Calu3 (cell line): ENCODE measurements around the gene BPIFB3. TPM values are rescaled to one million over a fixed set of nuclear protein-coding genes. Genes with fewer than 3 reads are reported as not detected.
A peak's percentile ranks its signal among the peaks of the same experiment; 100 is the strongest.
"Not testable (repeated sequence)": the region's sequence is repeated elsewhere in the genome, so short reads cannot be mapped to it uniquely, and the experiment has no call there.

ENCODE experiments used
- BruUV-seq: library from RNA; stranded (reverse); fragments of 400-500 nt; replicated peaks from 2 replicates; lab custom pipeline; 2021; lab: Mats Ljungman, UMichigan
- CTCF ChIA-PET: fragments of 300-600 bp; sonication (Branson Sonifier 250); formaldehyde crosslinking; loops from one replicate; lab custom pipeline; 2022; ENCODE audit warnings: antibody characterized with exemption; lab: Charles Lee
- DNase-seq: peaks from one replicate; pipeline ENCODE4 v3.0.0; 2022
- H3K27ac Mint-ChIP-seq: one replicate; pipeline ENCODE4 v1.8.0; 2022; ENCODE audit warnings: mixed read lengths; ENCODE audit not compliant: unreplicated experiment
- H3K27me3 Mint-ChIP-seq: one replicate; pipeline ENCODE4 v1.8.0; 2022; ENCODE audit warnings: mixed read lengths; ENCODE audit not compliant: unreplicated experiment
- H3K36me3 Mint-ChIP-seq: one replicate; pipeline ENCODE4 v1.8.0; 2022; ENCODE audit warnings: mild to moderate bottlenecking, moderate library complexity, mixed read lengths; ENCODE audit not compliant: insufficient read depth, unreplicated experiment
- H3K4me1 Mint-ChIP-seq: one replicate; pipeline ENCODE4 v1.8.0; 2022; ENCODE audit warnings: mild to moderate bottlenecking, low read depth, mixed read lengths; ENCODE audit not compliant: unreplicated experiment
- H3K4me3 Mint-ChIP-seq: one replicate; pipeline ENCODE4 v1.8.0; 2022; ENCODE audit warnings: mild to moderate bottlenecking, low read depth, moderate library complexity, mixed read lengths; ENCODE audit not compliant: unreplicated experiment
- H3K9me3 Mint-ChIP-seq: one replicate; pipeline ENCODE4 v1.8.0; 2022; ENCODE audit warnings: low read depth, mixed read lengths; ENCODE audit not compliant: unreplicated experiment
- intact Hi-C: fragments of 100-400 bp; cut with micrococcal nuclease; formaldehyde crosslinking; loops from one replicate; pipeline ENCODE4 v1.10.0; 2022; ENCODE audit not compliant: unreplicated experiment
- total RNA-seq: library from RNA; stranded (reverse); gene quantifications from 2 replicates; pipeline ENCODE4 v1.2.3, GENCODE V29; 2022
- TF ChIP-seq, protein P1 (sequence below): fragments of 200-600 bp; IDR thresholded peaks from one replicate; pipeline ENCODE4 v1.8.0; 2022; ENCODE audit warnings: antibody characterized with exemption; ENCODE audit not compliant: unreplicated experiment

BPIFB3 gene
- total RNA-seq, 1 experiment from 2014 or later: not detected

DNA sequence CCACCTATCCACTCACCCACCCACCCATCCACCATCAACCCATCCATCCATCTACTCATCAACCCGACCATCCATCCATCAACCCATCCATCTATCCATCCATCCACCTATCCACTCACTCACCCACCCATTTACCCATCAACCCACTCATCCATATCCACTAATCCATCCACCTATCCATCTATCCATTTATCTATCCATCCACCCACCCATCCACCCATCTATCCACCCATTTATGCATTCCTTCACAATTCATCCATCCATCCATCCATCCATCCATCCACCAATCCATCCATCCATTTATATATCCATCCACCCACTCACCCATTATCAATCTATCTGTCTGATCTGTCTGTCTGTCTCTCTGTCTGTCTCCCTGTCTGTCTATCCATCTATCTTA lies 39.9 kb downstream of the BPIFB3 start:
- H3K36me3 Mint-ChIP-seq: no peaks in the 10 kb centered on the region
- BruUV-seq: no TSS peak
- H3K27me3 Mint-ChIP-seq: peaks cover 69% of the 10 kb centered on the region
- H3K4me1 Mint-ChIP-seq: no peaks in the 10 kb centered on the region
- TF ChIP-seq, protein P1, sequence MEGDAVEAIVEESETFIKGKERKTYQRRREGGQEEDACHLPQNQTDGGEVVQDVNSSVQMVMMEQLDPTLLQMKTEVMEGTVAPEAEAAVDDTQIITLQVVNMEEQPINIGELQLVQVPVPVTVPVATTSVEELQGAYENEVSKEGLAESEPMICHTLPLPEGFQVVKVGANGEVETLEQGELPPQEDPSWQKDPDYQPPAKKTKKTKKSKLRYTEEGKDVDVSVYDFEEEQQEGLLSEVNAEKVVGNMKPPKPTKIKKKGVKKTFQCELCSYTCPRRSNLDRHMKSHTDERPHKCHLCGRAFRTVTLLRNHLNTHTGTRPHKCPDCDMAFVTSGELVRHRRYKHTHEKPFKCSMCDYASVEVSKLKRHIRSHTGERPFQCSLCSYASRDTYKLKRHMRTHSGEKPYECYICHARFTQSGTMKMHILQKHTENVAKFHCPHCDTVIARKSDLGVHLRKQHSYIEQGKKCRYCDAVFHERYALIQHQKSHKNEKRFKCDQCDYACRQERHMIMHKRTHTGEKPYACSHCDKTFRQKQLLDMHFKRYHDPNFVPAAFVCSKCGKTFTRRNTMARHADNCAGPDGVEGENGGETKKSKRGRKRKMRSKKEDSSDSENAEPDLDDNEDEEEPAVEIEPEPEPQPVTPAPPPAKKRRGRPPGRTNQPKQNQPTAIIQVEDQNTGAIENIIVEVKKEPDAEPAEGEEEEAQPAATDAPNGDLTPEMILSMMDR: no peak
- no peaks in the 10 kb centered on the region for H3K9me3 Mint-ChIP-seq
- no peak for DNase-seq
- intact Hi-C loops: no loop called here
- CTCF ChIA-PET: no interaction called here
- H3K27ac Mint-ChIP-seq: no peak overlapping the region
- no peak overlapping the region for H3K4me3 Mint-ChIP-seq

DNA sequence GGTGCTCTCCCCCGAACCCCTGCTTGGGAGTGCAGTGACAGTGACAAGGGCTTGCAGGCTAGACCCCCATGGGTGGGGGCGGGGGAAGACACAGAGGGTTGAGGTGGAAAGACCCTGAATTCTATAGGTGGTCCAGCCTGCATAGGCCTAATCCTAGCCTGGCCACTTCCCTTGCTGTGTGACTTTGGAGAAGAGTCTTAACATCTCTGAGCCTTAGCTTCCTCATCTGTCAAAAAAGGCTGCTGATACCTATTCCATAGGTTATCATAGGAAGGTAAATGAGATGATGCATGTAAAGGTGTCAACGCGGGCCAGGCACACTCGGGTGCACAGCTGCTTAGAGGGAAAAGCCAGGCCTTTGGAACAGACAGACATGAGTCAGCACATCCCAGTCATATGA lies 41.5 kb downstream of the BPIFB3 start:
- Mint-ChIP-seq H3K9me3 (no peaks in the 10 kb centered on the region), H3K36me3 (no peaks in the 10 kb centered on the region), H3K27ac (no peak overlapping the region), H3K27me3 (peaks cover 72% of the 10 kb centered on the region), H3K4me1 (no peaks in the 10 kb centered on the region), H3K4me3 (no peak overlapping the region)
- DNase-seq: no peak
- CTCF ChIA-PET: interaction anchor here (1.8 to 2.9 kb wide), 3 partner anchors 168 to 305 kb away, joined by 7 to 28 read pairs (median 11); no protein-coding TSS in a partner anchor
- TF ChIP-seq, protein P1: no peak
- BruUV-seq: no TSS peak
- intact Hi-C loops: loop anchor here (5.0 kb wide), 1 partner anchor 423 kb away; the partner anchor contains the start of gene C20orf203

DNA sequence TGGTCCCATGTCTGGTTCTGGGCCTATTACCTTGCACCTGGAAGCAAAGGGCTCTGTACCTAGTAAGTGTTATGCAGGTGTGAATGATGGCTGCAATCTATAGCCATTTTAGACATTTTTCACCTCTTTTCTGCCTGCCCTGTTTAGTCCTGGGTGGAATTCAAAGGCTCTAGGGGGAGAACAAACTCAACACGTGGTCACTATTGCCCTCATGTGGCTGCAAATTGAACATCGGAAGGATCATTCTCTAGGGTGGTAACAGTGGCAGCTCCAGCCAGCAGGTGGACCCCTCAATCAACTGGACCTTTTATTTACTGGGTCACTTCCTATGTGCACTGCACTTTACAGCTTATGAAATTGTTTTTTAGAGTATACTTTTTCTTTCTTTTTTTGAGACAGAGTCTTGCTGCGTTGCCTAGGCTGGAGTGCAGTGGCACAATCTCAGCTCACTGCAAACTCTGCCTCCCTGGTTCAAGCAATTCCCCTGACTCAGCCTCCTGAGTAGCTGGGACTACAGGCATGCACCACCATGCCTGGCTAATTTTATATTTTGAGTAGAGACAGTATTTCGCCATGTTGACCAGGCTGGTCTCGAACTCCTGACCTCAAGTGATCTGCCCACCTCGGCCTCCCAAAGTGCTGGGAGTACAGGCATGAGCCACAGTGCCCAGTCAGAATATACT lies 42.3 kb downstream of the BPIFB3 start:
- peak; percentile 80 for DNase-seq
- H3K27ac Mint-ChIP-seq, H3K4me1 Mint-ChIP-seq, H3K9me3 Mint-ChIP-seq, H3K4me3 Mint-ChIP-seq, H3K36me3 Mint-ChIP-seq, BruUV-seq: not testable (repeated sequence)
- CTCF ChIA-PET: interaction anchor here (0.6 to 2.9 kb wide), 16 partner anchors 9 to 318 kb away, joined by 3 to 28 read pairs (median 4); partner anchors contain the start of gene MAPRE1
- intact Hi-C loops: loop anchor here (1.0 to 5.0 kb wide), 5 partner anchors 115 to 424 kb away; partner anchors contain the start of gene C20orf203
- TF ChIP-seq, protein P1: peak; percentile 90
- H3K27me3 Mint-ChIP-seq: peaks cover 72% of the 10 kb centered on the region

DNA sequence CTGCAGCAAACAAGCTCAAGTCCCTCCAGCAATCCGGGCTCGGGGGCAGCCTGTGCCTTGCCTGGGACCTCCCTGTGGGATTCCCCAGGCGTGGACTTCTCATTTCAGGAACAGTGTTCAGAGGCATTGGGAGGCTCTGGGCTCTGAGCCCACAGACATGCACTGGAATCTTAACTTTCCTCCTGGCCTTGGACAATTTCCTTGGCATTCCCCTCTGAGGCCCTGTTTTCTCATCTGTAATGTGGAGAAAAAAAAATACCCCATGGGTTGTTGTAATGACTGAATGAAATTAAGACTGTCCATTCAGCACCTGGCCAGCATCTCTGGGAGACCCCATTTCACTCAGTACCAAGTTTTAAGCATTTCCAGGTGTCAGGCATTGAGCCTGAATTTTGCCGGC lies 43.3 kb downstream of the BPIFB3 start:
- intact Hi-C loops: loop anchor here (5.0 kb wide), 1 partner anchor 425 kb away; the partner anchor contains the start of gene C20orf203
- no TSS peak for BruUV-seq
- no peaks in the 10 kb centered on the region for H3K9me3 Mint-ChIP-seq

More for the DNA sequence above, 43.3 kb downstream of the BPIFB3 start:
- TF ChIP-seq, protein P1: no peak
- no peaks in the 10 kb centered on the region for H3K4me1 Mint-ChIP-seq
- H3K4me3 Mint-ChIP-seq: no peak overlapping the region
- CTCF ChIA-PET: interaction anchor here (1.2 to 2.9 kb wide), 5 partner anchors 11 to 202 kb away, joined by 3 to 28 read pairs (median 5); no protein-coding TSS in a partner anchor
- no peak for DNase-seq
- peaks cover 72% of the 10 kb centered on the region for H3K27me3 Mint-ChIP-seq
- H3K36me3 Mint-ChIP-seq: no peaks in the 10 kb centered on the region
- no peak overlapping the region for H3K27ac Mint-ChIP-seq
